NCI-H2171 treated with DMSO at 0.1 percent for 48 hours (cell line): ENCODE measurements around the gene YIPF7.

Experiments used
- DNase-seq: peaks from one replicate; lab custom pipeline; 2025; lab: John Stamatoyannopoulos, UW

YIPF7 gene

GRCh38 chr4:44651425-44651824, at the start of gene YIPF7:
Gene YIPF7, minus strand, starts transcription at chr4:44651625. Its CDS starts 1,525 bp downstream, at chr4:44650100.
- peak; percentile 40 for DNase-seq

- DNase-seq = no peak
Observed at GRCh38 chr4:44701037-44701436, 49.6 kb upstream of the YIPF7 start.

- no peak for DNase-seq
Observed at GRCh38 chr4:44700427-44700826, 49.0 kb upstream of the YIPF7 start.

- no peak for DNase-seq
Observed at GRCh38 chr4:44684648-44685047, 33.2 kb upstream of the YIPF7 start.

- no peak for DNase-seq
Observed at GRCh38 chr4:44679060-44679459, 27.6 kb upstream of the YIPF7 start.

GRCh38 chr4:44678094-44679041, 26.9 kb upstream of the YIPF7 start, which contains the start of gene GUF1:
Gene GUF1, plus strand, starts transcription at chr4:44678420. Its CDS starts 203 bp downstream, at chr4:44678623.
- DNase-seq = peak; percentile 78

GRCh38 chr4:44675366-44675765, 23.9 kb upstream of the YIPF7 start:
- no peak for DNase-seq

GRCh38 chr4:44674471-44674870, 23.0 kb upstream of the YIPF7 start:
- DNase-seq = no peak

- no peak for DNase-seq
Observed at GRCh38 chr4:44671636-44672035, 20.2 kb upstream of the YIPF7 start.

- no peak for DNase-seq
Observed at GRCh38 chr4:44670506-44671199, 19.2 kb upstream of the YIPF7 start.

- DNase-seq = no peak
Observed at GRCh38 chr4:44668526-44668925, 17.1 kb upstream of the YIPF7 start.

GRCh38 chr4:44663539-44664263, 12.3 kb upstream of the YIPF7 start:
- no peak for DNase-seq

GRCh38 chr4:44662623-44663005, 11.2 kb upstream of the YIPF7 start:
- no peak for DNase-seq

- DNase-seq = no peak
Observed at GRCh38 chr4:44661940-44662622, 10.7 kb upstream of the YIPF7 start.

GRCh38 chr4:44660396-44660795, 9.0 kb upstream of the YIPF7 start:
- DNase-seq = no peak

GRCh38 chr4:44652002-44652401, 577 bp upstream of the YIPF7 start:
- no peak for DNase-seq

GRCh38 chr4:44646151-44646550, 5.3 kb downstream of the YIPF7 start:
- no peak for DNase-seq

GRCh38 chr4:44638091-44638490, 13.3 kb downstream of the YIPF7 start:
- peak; percentile 13 for DNase-seq

GRCh38 chr4:44632733-44633132, 18.7 kb downstream of the YIPF7 start:
- no peak for DNase-seq

GRCh38 chr4:44632089-44632488, 19.3 kb downstream of the YIPF7 start:
- peak; percentile 4 for DNase-seq

GRCh38 chr4:44629280-44629866, 22.1 kb downstream of the YIPF7 start:
- DNase-seq = peak; percentile 48
